Neuronal stem cell (in vitro differentiated cells): ENCODE data around the gene MED4.
"Not testable (repeated sequence)": the region's sequence is repeated elsewhere in the genome, so short reads cannot be mapped to it uniquely, and the experiment has no call there.

Experiments
- DNase-seq: peaks from one replicate; pipeline ENCODE4 v3.0.0-alpha.2; 2013; ENCODE audit warnings: low spot score
- H2AFZ ChIP-seq: one replicate; pipeline ENCODE4 v1.6.1; 2013; ENCODE audit warnings: mild to moderate bottlenecking, low read length, inconsistent platforms
- H2AK5ac ChIP-seq: 2 replicates; pipeline ENCODE4 v1.6.1; 2013; ENCODE audit warnings: low read depth, mild to moderate bottlenecking, inconsistent platforms, low read length, moderate library complexity, mixed read lengths
- H2BK120ac ChIP-seq: 2 replicates; pipeline ENCODE4 v1.6.1; 2013; ENCODE audit warnings: low read depth, mild to moderate bottlenecking, inconsistent platforms, low read length, moderate library complexity, mixed read lengths
- H2BK12ac ChIP-seq: one replicate; pipeline ENCODE4 v1.6.1; 2013; ENCODE audit warnings: low read length, inconsistent platforms
- H2BK15ac ChIP-seq: 2 replicates; pipeline ENCODE4 v1.6.1; 2013; ENCODE audit warnings: mild to moderate bottlenecking, low read length, inconsistent platforms, mixed read lengths
- H2BK5ac ChIP-seq: one replicate; pipeline ENCODE4 v1.6.1; 2013; ENCODE audit warnings: inconsistent platforms, mild to moderate bottlenecking, low read length, moderate library complexity
- H3K14ac ChIP-seq: one replicate; pipeline ENCODE4 v1.6.1; 2013; ENCODE audit warnings: low read length, inconsistent platforms
- H3K18ac ChIP-seq: 2 replicates; pipeline ENCODE4 v1.6.1; 2013; ENCODE audit warnings: low read length, inconsistent platforms
- H3K23ac ChIP-seq: 2 replicates; pipeline ENCODE4 v1.6.1; 2013; ENCODE audit warnings: low read depth, mild to moderate bottlenecking, mixed read lengths, low read length, inconsistent platforms; ENCODE audit not compliant: poor library complexity
- H3K27ac ChIP-seq: replicated peaks from 3 replicates; pipeline ENCODE4 v1.5.1; 2013; ENCODE audit warnings: low read length, inconsistent platforms
- H3K27me3 ChIP-seq, 3 experiments: 2 replicates each; pipeline ENCODE4 v1.6.1; 2013; ENCODE audit warnings: low read length in 3 of 3, mild to moderate bottlenecking in 2 of 3, inconsistent platforms in 1 of 3, low read depth in 1 of 3, mixed read lengths in 1 of 3, moderate library complexity in 1 of 3; ENCODE audit not compliant: control insufficient read depth in 3 of 3, insufficient read depth in 3 of 3
- H3K36me3 ChIP-seq, 2 donors: replicated peaks in 1 of 2; 2 replicates each; pipeline ENCODE4 v1.6.1; 2013; ENCODE audit warnings: low read length in 2 of 2; ENCODE audit not compliant: control insufficient read depth in 2 of 2, insufficient read depth in 2 of 2
- H3K4ac ChIP-seq: 2 replicates; pipeline ENCODE4 v1.6.1; 2013; ENCODE audit warnings: inconsistent platforms, mild to moderate bottlenecking, low read length, moderate library complexity
- H3K4me1 ChIP-seq, 2 donors: 1 replicate in 1 of 2; 2 replicates in 1 of 2; pipeline ENCODE4 v1.6.1; 2013; ENCODE audit warnings: low read length in 2 of 2, low read depth in 1 of 2; ENCODE audit not compliant: control insufficient read depth in 2 of 2, insufficient read depth in 1 of 2
- H3K4me2 ChIP-seq: one replicate; pipeline ENCODE4 v1.6.1; 2013; ENCODE audit warnings: mild to moderate bottlenecking, low read length, inconsistent platforms; ENCODE audit not compliant: insufficient read depth, poor library complexity, severe bottlenecking
- H3K4me3 ChIP-seq, 2 donors: 2 replicates each; pipeline ENCODE4 v1.5.1; 2013; ENCODE audit warnings: low read length in 2 of 2, mild to moderate bottlenecking in 2 of 2, inconsistent platforms in 1 of 2, moderate library complexity in 1 of 2
- H3K79me1 ChIP-seq: one replicate; pipeline ENCODE4 v1.6.1; 2013; ENCODE audit warnings: low read depth, mild to moderate bottlenecking, inconsistent platforms, low read length, moderate library complexity
- H3K9ac ChIP-seq: one replicate; pipeline ENCODE4 v1.6.1; 2013; ENCODE audit warnings: mild to moderate bottlenecking, low read depth, low read length, inconsistent platforms; ENCODE audit not compliant: poor library complexity
- H3K9me3 ChIP-seq, 2 donors: replicated peaks in 1 of 2; 2 replicates each; pipeline versions ENCODE3 to v1.6.1; 2013; ENCODE audit warnings: low read length in 2 of 2, mild to moderate bottlenecking in 2 of 2, inconsistent platforms in 1 of 2, low read depth in 1 of 2, mixed read lengths in 1 of 2, moderate library complexity in 1 of 2; ENCODE audit not compliant: control insufficient read depth in 2 of 2, insufficient read depth in 1 of 2
- H4K8ac ChIP-seq: one replicate; pipeline ENCODE4 v1.6.1; 2013; ENCODE audit warnings: low read depth, mild to moderate bottlenecking, inconsistent platforms, low read length, moderate library complexity
- H4K91ac ChIP-seq: one replicate; pipeline ENCODE4 v1.6.1; 2013; ENCODE audit warnings: low read length, low read depth, mild to moderate bottlenecking, inconsistent platforms; ENCODE audit not compliant: poor library complexity
- WGBS, 2 donors: extraction: QIAGEN DNeasy Blood & Tissue Kit; methylation state at CpG; one replicate each; pipeline ENCODE4 v1.1.7; 2013; ENCODE audit warnings: missing lambda C conversion rate in 2 of 2, mixed read lengths in 1 of 2; ENCODE audit not compliant: insufficient read length in 2 of 2, insufficient replicate concordance in 1 of 2; ENCODE audit errors: extremely low coverage in 2 of 2; 5-methylcytosine and 5-hydroxymethylcytosine counted together

MED4 gene

GRCh38 chr13:48066310-48066989, 28.5 kb downstream of the MED4 start:
- Histone ChIP-seq H3K23ac (no peak overlapping the region), H4K8ac (no peak overlapping the region), H3K36me3 (peaks cover 14 to 85% of the 10 kb centered on the region in 2 donors), H2BK120ac (no peak overlapping the region), H2AK5ac (no peak overlapping the region), H3K9ac (no peak overlapping the region), H3K27ac (no peak overlapping the region), H3K79me1 (peaks cover 2% of the 10 kb centered on the region), H2BK15ac (no peak overlapping the region), H2BK12ac (no peak overlapping the region), H3K27me3 (no peaks in the 10 kb centered on the region), H3K4me3 (no peak overlapping the region), H3K4me1 (no peaks in the 10 kb centered on the region), H2AFZ (no peak overlapping the region), H3K4ac (no peak overlapping the region), H3K18ac (no peak overlapping the region), H4K91ac (no peak overlapping the region), H3K4me2 (no peak overlapping the region), H3K9me3 (peaks cover 26 to 64% of the 10 kb centered on the region in 2 donors), H3K14ac (no peak overlapping the region), H2BK5ac (no peak overlapping the region)
- no CpG with 5 or more reads among the region's 3 CpGs for WGBS, 2 donors
- DNase-seq, result no peak

GRCh38 chr13:48059951-48060350, 35.0 kb downstream of the MED4 start:
- H3K27ac ChIP-seq, H3K27me3 ChIP-seq, H2BK15ac ChIP-seq, H2AK5ac ChIP-seq, H3K4ac ChIP-seq, H3K9ac ChIP-seq, H3K4me3 ChIP-seq, H3K9me3 ChIP-seq, H3K4me2 ChIP-seq, H2BK12ac ChIP-seq, H3K18ac ChIP-seq, H2BK5ac ChIP-seq, H3K79me1 ChIP-seq, H2BK120ac ChIP-seq, H3K23ac ChIP-seq, H3K14ac ChIP-seq, H3K4me1 ChIP-seq, H4K91ac ChIP-seq, H4K8ac ChIP-seq, H2AFZ ChIP-seq, DNase-seq: not testable (repeated sequence)
- WGBS, 2 donors, result no CpG with 5 or more reads among the region's 5 CpGs
- peaks cover 3 to 28% of the 10 kb centered on the region in 2 donors for H3K36me3 ChIP-seq

- not testable (repeated sequence) for H4K91ac ChIP-seq, H3K14ac ChIP-seq, H3K9me3 ChIP-seq, H2BK120ac ChIP-seq, H3K23ac ChIP-seq, H2BK5ac ChIP-seq, H4K8ac ChIP-seq, H3K4me3 ChIP-seq, H3K27ac ChIP-seq, H2BK12ac ChIP-seq, H2AFZ ChIP-seq, H3K27me3 ChIP-seq, H3K4ac ChIP-seq, H2AK5ac ChIP-seq, H3K9ac ChIP-seq, H3K18ac ChIP-seq, DNase-seq, H3K4me2 ChIP-seq, H3K79me1 ChIP-seq, H3K4me1 ChIP-seq, H2BK15ac ChIP-seq
- WGBS, 2 donors, result no CpG with 5 or more reads among the region's 6 CpGs
- H3K36me3 ChIP-seq, result peaks cover 3 to 29% of the 10 kb centered on the region in 2 donors
Observed at GRCh38 chr13:48058536-48058935, 36.4 kb downstream of the MED4 start.

GRCh38 chr13:48055712-48056111, 39.2 kb downstream of the MED4 start:
- Histone ChIP-seq H3K9ac (no peak overlapping the region), H2BK120ac (no peak overlapping the region), H2AK5ac (no peak overlapping the region), H3K27ac (no peak overlapping the region), H3K14ac (no peak overlapping the region), H2BK5ac (no peak overlapping the region), H3K4me1 (no peaks in the 10 kb centered on the region), H4K8ac (no peak overlapping the region), H4K91ac (no peak overlapping the region), H3K18ac (no peak overlapping the region), H3K4me3 (no peak overlapping the region), H3K36me3 (peaks cover 6 to 47% of the 10 kb centered on the region in 2 donors), H3K27me3 (no peaks in the 10 kb centered on the region), H3K4me2 (no peak overlapping the region), H3K4ac (no peak overlapping the region), H3K79me1 (no peaks in the 10 kb centered on the region), H2AFZ (no peak overlapping the region), H2BK15ac (no peak overlapping the region), H3K9me3 (no peaks in the 10 kb centered on the region), H3K23ac (no peak overlapping the region), H2BK12ac (no peak overlapping the region)
- no peak for DNase-seq
- no CpG with 5 or more reads among the region's 5 CpGs for whole genome bisulfite sequencing, 2 donors
